ENCODE results near the gene TESPA1. TPM values are rescaled to one million over a fixed set of nuclear protein-coding genes. Genes with fewer than 3 reads are reported as not detected.

Gene TESPA1
- total RNA-seq, 1 experiment from 2014 or later: not detected

- Histone ChIP-seq H3K9me2 (ENCODE audit: insufficient read depth) (no peaks in the 10 kb centered on the region; the same call in 1 of the 2 replicates), H2AFZ (no peak overlapping the region), H4K20me1 (ENCODE audit: insufficient read depth) (no peaks in the 10 kb centered on the region), H3K27me3 (ENCODE audit: insufficient read depth, low read depth) (no peaks in the 10 kb centered on the region), H3K9me3 (ENCODE audit: insufficient read depth, low read depth) (no peaks in the 10 kb centered on the region; the same call in 1 of the 2 replicates), H3K27ac (no peak overlapping the region), H3K4me3 (no peak overlapping the region), H3F3A (ENCODE audit: insufficient read depth, low read depth) (peaks cover 2% of the 10 kb centered on the region; the same call in 1 of the 2 replicates), H3K79me2 (ENCODE audit: low read depth) (no peaks in the 10 kb centered on the region), H3K4me1 (replicated peaks; ENCODE audit: insufficient read depth) (peaks cover under 1% of the 10 kb centered on the region), H3K36me3 (ENCODE audit: low read depth) (no peaks in the 10 kb centered on the region), H3K4me2 (no peak overlapping the region)
- no TSS peak for BruUV-seq (replicated peaks)
- ChIA-PET POLR2A (ENCODE audit: unreplicated experiment) (interaction anchor here (0.5 kb wide), 1 partner anchor 374 kb away, joined by 3 read pairs; no protein-coding TSS in a partner anchor), CTCF (no interaction called here)
- TF ChIP-seq CTCF (conservative IDR thresholded peaks at IDR 0.05): no peak
- TF ChIP-seq EZH2 (IDR thresholded peaks at IDR 0.05; ENCODE audit: low read depth): no peak
- no peak for DNase-seq
- intact Hi-C loops (cut with micrococcal nuclease; ENCODE audit: unreplicated experiment): no loop called here
Observed at GRCh38 chr12:54940727-54941315, 43.7 kb downstream of the TESPA1 start.

GRCh38 chr12:54937929-54938328 lies 46.6 kb downstream of the TESPA1 start:
- peaks cover 13% of the 10 kb centered on the region; the same call in 1 of the 2 replicates for H3F3A ChIP-seq (ENCODE audit: insufficient read depth, low read depth)
- BruUV-seq (replicated peaks): no TSS peak
- no peaks in the 10 kb centered on the region for H4K20me1 ChIP-seq (ENCODE audit: insufficient read depth)
- ChIA-PET CTCF (no interaction called here), POLR2A (ENCODE audit: unreplicated experiment) (no interaction called here)
- H3K9me3 ChIP-seq (ENCODE audit: insufficient read depth, low read depth): peaks cover 9% of the 10 kb centered on the region; the same call in 1 of the 2 replicates
- H2AFZ ChIP-seq: no peak overlapping the region
- no peaks in the 10 kb centered on the region for H3K27me3 ChIP-seq (ENCODE audit: insufficient read depth, low read depth)
- H3K9me2 ChIP-seq (ENCODE audit: insufficient read depth): no peaks in the 10 kb centered on the region; the same call in 1 of the 2 replicates
- intact Hi-C loops (cut with micrococcal nuclease; ENCODE audit: unreplicated experiment): no loop called here
- peaks cover 29% of the 10 kb centered on the region for H3K4me1 ChIP-seq (replicated peaks; ENCODE audit: insufficient read depth)
- H3K27ac ChIP-seq: no peak overlapping the region
- H3K4me3 ChIP-seq: no peak overlapping the region
- H3K79me2 ChIP-seq (ENCODE audit: low read depth): no peaks in the 10 kb centered on the region
- TF ChIP-seq CTCF (conservative IDR thresholded peaks at IDR 0.05) (no peak), EZH2 (IDR thresholded peaks at IDR 0.05; ENCODE audit: low read depth) (no peak)
- DNase-seq: no peak
- no peak overlapping the region for H3K4me2 ChIP-seq
- H3K36me3 ChIP-seq (ENCODE audit: low read depth): 0 out of 2 replicates have a peak, but pooled peaks cover 3% of the 10 kb centered on the region

GRCh38 chr12:54937376-54937775 lies 47.2 kb downstream of the TESPA1 start:
- peaks cover 9% of the 10 kb centered on the region; the same call in 1 of the 2 replicates for H3K9me3 ChIP-seq (ENCODE audit: insufficient read depth, low read depth)
- intact Hi-C loops (cut with micrococcal nuclease; ENCODE audit: unreplicated experiment): no loop called here
- H3K27me3 ChIP-seq (ENCODE audit: insufficient read depth, low read depth): no peaks in the 10 kb centered on the region
- H3K36me3 ChIP-seq (ENCODE audit: low read depth): 0 out of 2 replicates have a peak, but pooled peaks cover 3% of the 10 kb centered on the region
- H2AFZ ChIP-seq: no peak overlapping the region
- peaks cover 13% of the 10 kb centered on the region; the same call in 1 of the 2 replicates for H3F3A ChIP-seq (ENCODE audit: insufficient read depth, low read depth)
- no peak for TF ChIP-seq CTCF (conservative IDR thresholded peaks at IDR 0.05)
- TF ChIP-seq EZH2 (IDR thresholded peaks at IDR 0.05; ENCODE audit: low read depth): no peak
- POLR2A ChIA-PET (ENCODE audit: unreplicated experiment): no interaction called here
- no peak overlapping the region for H3K4me2 ChIP-seq
- no peak overlapping the region for H3K27ac ChIP-seq
- no peak for DNase-seq
- H4K20me1 ChIP-seq (ENCODE audit: insufficient read depth): no peaks in the 10 kb centered on the region
- CTCF ChIA-PET: no interaction called here
- no peaks in the 10 kb centered on the region for H3K79me2 ChIP-seq (ENCODE audit: low read depth)
- BruUV-seq (replicated peaks): no TSS peak
- peaks cover 33% of the 10 kb centered on the region for H3K4me1 ChIP-seq (replicated peaks; ENCODE audit: insufficient read depth)
- no peaks in the 10 kb centered on the region; the same call in 1 of the 2 replicates for H3K9me2 ChIP-seq (ENCODE audit: insufficient read depth)
- no peak overlapping the region for H3K4me3 ChIP-seq
